T-helper 2 cell treated with Interferon-gamma antibody and Interleukin-4, amounts not matched to agents 100 ng/mL and 5 ng/mL, for 36 hours (primary cell): Measurements from ENCODE around the gene SPEF2. TPM values are rescaled to one million over a fixed set of nuclear protein-coding genes. Genes with fewer than 3 reads are reported as not detected.

Experiments
- intact Hi-C: fragments of 100-400 bp; cut with micrococcal nuclease; formaldehyde crosslinking; loops from one replicate; pipeline ENCODE4 v1.15.1; 2023
- total RNA-seq: library from RNA; stranded (reverse); gene quantifications from 2 replicates; pipeline ENCODE4 v1.2.3, GENCODE V29; 2022

SPEF2 gene
- total RNA-seq, 1 donor from 2014 or later: 4.8 TPM

DNA sequence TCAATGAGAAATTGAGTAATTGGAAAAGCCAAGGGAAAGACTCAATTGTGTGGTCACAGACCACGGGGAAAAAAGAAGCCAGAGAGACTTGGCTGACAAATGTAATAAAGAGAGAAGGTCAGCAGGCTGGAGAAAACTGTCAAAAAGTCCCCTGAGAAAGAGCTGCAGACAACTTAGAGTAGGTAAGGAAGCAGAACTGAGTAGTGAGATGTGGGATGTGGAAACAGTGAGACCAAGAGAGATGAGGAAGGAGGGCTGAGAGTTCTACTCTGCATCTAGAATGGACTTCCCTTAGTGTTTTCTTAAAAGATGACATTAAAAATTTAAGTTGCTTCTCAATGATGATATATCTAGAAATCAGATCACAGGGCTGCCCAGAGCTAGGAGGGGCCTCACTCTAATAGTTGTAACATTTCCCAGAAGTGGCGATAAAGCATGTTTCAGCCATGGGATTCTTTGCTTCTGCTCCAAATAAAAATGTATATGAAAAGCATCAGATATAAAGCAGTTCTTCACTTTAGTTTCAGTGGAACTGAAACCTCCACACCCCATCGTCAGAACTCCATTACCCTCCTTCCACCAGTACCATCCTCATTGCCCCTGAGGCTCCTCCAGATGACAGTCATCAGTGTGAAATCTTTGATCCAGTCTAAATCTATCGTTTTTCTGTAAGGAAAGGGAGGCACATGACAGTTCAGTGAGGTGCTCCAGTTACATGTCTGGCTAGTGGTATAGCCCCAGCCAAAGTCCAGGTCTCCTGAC lies 80.6 kb downstream of the SPEF2 start:
- intact Hi-C loops: no loop called here

- intact Hi-C loops: no loop called here
These were observed 90.0 kb downstream of the SPEF2 start for GRCh38 chr5:35707659-35708058.

- intact Hi-C loops: loop anchor here (5.0 kb wide), 1 partner anchor 37 kb away; no protein-coding TSS in a partner anchor
These were observed 92.0 kb downstream of the SPEF2 start for GRCh38 chr5:35709688-35710087.

DNA sequence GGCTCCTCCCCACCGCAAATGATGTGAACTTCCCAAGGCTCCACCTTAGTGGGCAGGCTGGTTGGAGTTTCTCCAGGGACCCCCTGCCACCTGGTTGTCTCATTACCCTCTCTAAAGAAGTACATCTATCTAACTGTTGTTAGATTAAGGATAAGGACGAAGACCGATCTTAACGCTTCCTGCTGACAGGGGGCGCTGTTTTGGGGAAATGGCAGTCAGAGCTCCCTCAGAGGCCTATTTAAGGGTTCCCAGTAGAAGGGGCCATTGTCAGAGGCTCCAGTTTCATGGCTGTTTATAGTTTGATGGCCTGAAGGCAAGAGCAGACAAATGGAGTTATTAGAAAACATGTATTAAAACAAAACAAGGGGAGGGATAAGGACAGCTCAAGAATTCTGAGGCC lies 100.1 kb downstream of the SPEF2 start:
- intact Hi-C loops: no loop called here

DNA sequence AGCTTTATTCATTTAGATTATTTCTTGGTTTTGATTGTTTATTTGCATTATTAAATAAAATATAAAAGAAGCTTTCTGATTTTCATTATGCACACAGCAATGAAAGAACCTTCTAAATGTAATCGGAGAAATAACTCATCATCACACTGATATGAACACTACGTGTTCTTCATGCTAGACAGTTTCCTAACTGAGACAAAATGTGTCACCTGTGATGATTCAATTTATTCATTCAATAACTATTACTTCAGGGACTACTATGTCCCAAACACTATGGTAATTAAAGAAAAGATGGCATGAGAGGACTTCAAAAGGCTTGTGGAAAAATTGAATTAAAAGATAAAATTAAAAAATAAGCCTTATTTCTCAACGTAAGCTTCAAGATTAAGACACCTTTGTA lies 118.1 kb downstream of the SPEF2 start:
- intact Hi-C loops: no loop called here

GRCh38 chr5:35736280-35736679 lies 118.6 kb downstream of the SPEF2 start:
- intact Hi-C loops: no loop called here

DNA sequence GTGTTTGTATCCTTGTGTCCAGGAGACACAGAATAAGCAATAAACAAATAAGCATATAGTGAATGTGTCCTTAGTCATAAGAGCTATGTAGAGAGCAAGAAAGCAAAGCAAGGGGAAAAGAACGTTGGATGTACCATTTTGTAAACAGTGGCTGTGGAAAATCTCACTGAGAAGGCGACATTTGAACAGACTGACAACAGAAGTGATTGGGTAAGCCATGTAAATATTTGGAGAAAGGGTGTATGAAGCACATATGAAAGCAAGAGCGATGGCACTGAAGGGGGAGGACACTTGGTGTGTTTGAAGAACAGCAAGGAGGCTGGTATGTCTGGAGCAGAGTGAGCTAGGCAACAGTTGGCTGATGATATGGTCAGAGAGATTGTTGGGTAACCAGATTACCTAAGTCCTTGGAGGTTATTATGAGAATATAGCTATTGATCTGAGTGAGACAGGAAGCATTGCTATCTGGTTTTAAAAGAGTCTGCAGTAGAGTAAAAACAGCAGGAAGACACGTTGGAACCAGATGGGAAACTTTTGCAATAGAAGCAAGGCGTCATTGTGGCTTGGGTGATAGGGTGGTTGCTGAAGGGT lies 123.6 kb downstream of the SPEF2 start:
- intact Hi-C loops: no loop called here

DNA sequence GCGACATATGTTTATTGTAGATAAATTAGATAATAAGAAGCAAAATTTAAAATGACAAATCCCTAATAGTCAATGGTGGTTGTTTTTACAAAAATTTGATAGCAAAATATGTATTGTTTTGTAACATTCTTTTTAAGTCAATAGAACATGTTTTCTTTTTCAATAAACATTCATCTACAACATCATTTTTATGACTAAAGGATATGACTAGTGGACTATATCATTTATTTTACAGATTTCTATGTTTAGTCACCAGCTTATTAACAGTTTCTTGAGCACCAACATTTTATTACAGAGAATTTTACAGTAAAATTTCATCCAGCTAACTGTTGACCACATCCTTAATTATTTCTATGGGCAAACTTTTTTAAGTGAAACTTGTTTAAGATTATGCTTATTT lies 124.3 kb downstream of the SPEF2 start:
- intact Hi-C loops: no loop called here

- intact Hi-C loops: no loop called here
These were observed 126.0 kb downstream of the SPEF2 start for GRCh38 chr5:35743644-35744043.

GRCh38 chr5:35745193-35745592 lies 127.5 kb downstream of the SPEF2 start:
- intact Hi-C loops: no loop called here

GRCh38 chr5:35745660-35746059 lies 128.0 kb downstream of the SPEF2 start:
- intact Hi-C loops: no loop called here

DNA sequence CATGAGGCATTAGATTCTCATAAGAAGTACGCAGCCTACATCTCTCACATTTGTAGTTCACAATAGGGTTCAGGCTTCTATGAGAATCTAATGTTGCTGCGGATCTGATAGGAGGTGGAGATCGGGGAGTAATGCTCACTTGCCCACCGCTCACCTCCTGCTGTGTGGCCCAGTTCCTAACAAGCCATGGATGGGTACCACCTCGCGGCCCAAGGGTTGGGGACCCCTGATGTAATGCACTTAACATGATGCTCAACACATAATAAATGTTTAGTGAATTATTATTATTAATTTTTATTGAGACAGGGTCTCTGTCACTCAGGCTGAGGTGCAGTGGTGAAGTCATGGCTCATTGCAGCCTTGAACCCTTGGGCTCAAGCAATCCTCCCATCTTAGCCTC lies 134.3 kb downstream of the SPEF2 start:
- intact Hi-C loops: no loop called here

- intact Hi-C loops: no loop called here
These were observed 135.8 kb downstream of the SPEF2 start for GRCh38 chr5:35753500-35753899.

DNA sequence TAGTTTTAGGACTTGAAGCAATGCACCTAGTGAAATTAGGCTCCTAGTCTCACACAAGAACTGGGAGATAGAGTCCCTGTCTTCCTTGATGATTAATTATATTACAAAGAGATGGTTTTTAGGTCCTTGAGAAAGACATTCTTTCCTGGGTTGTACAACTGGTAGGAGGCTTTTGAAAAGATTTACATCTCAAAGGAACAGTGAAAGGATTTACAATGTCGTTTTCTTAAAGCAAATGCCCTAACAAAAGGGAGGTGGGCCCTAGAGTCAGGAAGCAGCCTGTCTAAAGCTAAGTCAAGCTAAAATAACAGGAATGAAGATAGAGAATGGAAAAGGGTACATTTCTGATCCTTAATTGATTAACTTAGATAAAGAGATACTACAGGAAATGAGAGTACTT lies 136.8 kb downstream of the SPEF2 start:
- intact Hi-C loops: no loop called here

- intact Hi-C loops: no loop called here
These were observed 138.3 kb downstream of the SPEF2 start for GRCh38 chr5:35755966-35756365.

- intact Hi-C loops: no loop called here
These were observed 140.6 kb downstream of the SPEF2 start for GRCh38 chr5:35758151-35758724.

DNA sequence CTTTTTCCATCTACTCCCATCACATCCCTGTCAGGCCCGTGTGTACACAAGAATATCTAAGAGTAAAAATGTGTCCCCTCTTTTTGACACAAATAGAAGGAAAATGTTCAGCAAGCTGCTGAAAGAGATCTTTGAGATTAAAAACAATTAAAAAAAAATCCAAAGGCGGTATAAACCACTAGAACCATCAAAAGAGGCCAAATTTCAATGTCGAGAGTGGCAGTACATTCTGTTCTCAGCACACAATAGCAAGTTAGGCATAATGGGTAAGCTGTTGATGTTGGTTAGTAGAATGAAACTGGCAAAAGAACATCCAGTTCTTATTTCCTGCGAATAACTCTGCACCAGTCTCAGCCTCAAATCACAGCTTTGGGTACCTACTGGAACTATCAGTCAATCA lies 143.9 kb downstream of the SPEF2 start:
- intact Hi-C loops: no loop called here

GRCh38 chr5:35762368-35762767 lies 144.7 kb downstream of the SPEF2 start:
- intact Hi-C loops: no loop called here

DNA sequence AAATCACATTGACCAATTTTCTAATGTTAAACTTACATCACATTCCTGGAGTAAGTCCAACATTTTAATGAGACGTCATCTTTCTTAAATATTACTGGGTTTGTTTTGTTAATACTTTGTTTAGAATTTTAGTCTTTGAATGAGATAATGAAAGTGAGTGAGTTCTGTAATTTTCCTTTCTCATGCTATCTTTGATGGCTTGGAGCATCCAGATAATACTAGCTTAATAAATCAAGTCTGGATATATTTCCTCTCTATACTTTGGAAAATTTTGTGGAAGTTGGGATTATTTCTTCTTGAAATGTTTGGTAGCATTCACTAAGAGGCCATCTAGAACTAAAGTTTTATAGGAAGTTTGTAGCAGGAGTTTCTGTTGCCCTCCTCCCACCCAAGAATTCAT lies 148.3 kb downstream of the SPEF2 start:
- intact Hi-C loops: no loop called here

GRCh38 chr5:35771300-35771699 lies 153.6 kb downstream of the SPEF2 start:
- intact Hi-C loops: loop anchor here (5.0 to 10.0 kb wide), 2 partner anchors 154 to 296 kb away; partner anchors contain the start of gene SPEF2

GRCh38 chr5:35771839-35772238 lies 154.2 kb downstream of the SPEF2 start:
- intact Hi-C loops: loop anchor here (5.0 to 10.0 kb wide), 2 partner anchors 155 to 297 kb away; partner anchors contain the start of gene SPEF2

DNA sequence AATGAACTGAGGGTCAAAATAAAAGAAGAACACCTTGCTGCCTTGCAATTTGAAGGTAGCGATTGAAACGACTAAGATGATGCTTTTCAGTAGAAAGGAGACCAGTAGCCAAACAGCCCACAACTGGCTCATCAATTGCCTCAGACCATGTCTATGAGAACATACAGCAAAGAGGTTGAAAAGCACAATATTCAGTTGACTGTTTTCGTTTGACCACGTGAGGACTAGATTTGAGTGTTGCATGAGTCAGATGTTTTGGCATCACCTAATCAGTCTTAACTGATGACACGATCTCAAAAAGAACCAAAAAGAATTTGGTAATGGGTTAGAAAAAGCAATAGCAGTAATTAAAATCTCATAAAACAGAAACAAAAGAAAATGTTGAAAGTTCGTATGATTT lies 156.3 kb downstream of the SPEF2 start:
- intact Hi-C loops: loop anchor here (5.0 to 10.0 kb wide), 2 partner anchors 157 to 299 kb away; partner anchors contain the start of gene SPEF2
